HUES6 (cell line): ENCODE results near the gene RNF103.
A peak's percentile ranks its signal among the peaks of the same experiment; 100 is the strongest.

Experiments used
- H3K27ac ChIP-seq: 2 replicates; pipeline ENCODE4 v1.7.0; 2013; ENCODE audit warnings: low read depth, mild to moderate bottlenecking, low read length, inconsistent platforms
- H3K27me3 ChIP-seq: 2 replicates; pipeline ENCODE4 v1.6.1; 2013; ENCODE audit warnings: low read length; ENCODE audit not compliant: control insufficient read depth, insufficient read depth
- H3K36me3 ChIP-seq: 2 replicates; pipeline ENCODE4 v1.6.1; 2013; ENCODE audit warnings: low read length; ENCODE audit not compliant: control insufficient read depth, insufficient read depth
- H3K4me1 ChIP-seq: 2 replicates; pipeline ENCODE4 v1.6.1; 2013; ENCODE audit warnings: low read length; ENCODE audit not compliant: control insufficient read depth, insufficient read depth
- H3K4me3 ChIP-seq: 2 replicates; pipeline ENCODE4 v1.5.1; 2013; ENCODE audit warnings: low read depth, low read length
- H3K9ac ChIP-seq: one replicate; pipeline ENCODE4 v1.6.1; 2013; ENCODE audit warnings: mild to moderate bottlenecking, low read length
- H3K9me3 ChIP-seq: 2 replicates; pipeline ENCODE4 v1.6.1; 2013; ENCODE audit warnings: low read depth, low read length; ENCODE audit not compliant: control insufficient read depth, insufficient read depth

The RNF103 gene

DNA sequence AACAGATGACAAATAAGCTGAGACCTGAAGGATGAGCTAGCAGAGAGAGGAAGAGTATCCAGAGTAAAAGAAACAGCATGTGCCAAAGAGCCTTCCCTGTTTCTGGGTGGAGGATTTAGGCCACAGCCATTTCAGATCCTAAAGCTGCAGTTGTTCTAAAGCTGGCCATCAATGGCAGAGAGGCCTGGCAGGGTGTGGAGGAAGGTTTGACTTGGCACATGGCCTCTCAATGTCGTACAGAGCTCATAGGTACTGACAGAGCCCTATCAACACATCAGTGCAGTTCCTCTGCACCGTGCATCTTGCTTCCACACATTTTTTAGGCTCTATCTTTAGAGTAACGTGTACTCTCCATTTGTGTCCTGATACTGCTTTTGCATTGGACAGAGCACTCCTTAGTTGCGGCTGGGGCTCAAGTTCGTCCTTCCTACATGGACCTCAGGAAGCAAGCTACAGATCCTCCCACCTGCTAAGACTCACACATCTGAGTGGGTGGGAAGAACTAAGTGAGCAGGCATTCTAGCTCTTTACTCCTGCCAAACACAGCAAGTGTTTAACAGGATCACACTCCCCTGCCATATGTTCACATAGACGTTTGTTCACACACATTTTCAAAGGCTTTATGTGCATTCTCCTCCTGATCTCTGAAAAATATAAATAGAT is 57.4 kb downstream of the RNF103 start:
- H3K4me3 ChIP-seq = no peak overlapping the region
- H3K36me3 ChIP-seq = no peaks in the 10 kb centered on the region
- peaks cover 7% of the 10 kb centered on the region; the same call in 1 of the 2 replicates for H3K4me1 ChIP-seq
- peaks cover 4% of the 10 kb centered on the region; the same call in 1 of the 2 replicates for H3K27me3 ChIP-seq
- no peak overlapping the region for H3K27ac ChIP-seq
- H3K9ac ChIP-seq = no peak overlapping the region
- peaks cover 6% of the 10 kb centered on the region; the same call in 1 of the 2 replicates for H3K9me3 ChIP-seq

DNA sequence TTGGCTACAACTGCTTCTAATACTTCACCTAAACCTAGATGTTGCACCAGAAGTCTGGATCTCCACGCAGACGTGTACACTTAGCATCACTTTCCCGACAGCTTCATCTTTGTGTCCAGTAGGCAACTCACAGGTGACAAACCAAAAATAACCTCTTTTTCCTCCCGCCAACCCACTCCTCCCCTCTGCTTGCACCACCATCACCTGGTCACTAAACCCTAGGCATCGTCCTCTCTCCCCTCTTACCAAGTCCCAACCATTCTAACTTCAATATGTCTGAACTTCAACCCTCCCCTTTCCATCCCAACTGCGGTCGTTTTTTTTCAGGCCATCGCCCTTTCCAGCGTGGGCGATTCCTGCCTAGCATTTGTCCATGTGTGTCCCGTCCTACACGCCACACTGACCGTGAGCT is 60.0 kb downstream of the RNF103 start:
- peaks cover 6% of the 10 kb centered on the region; the same call in 1 of the 2 replicates for H3K9me3 ChIP-seq
- H3K27me3 ChIP-seq = peaks cover 4% of the 10 kb centered on the region; the same call in 1 of the 2 replicates
- no peak overlapping the region for H3K27ac ChIP-seq
- no peak overlapping the region for H3K9ac ChIP-seq
- H3K36me3 ChIP-seq = no peaks in the 10 kb centered on the region
- peak overlapping the region; percentile 90 for H3K4me3 ChIP-seq
- peaks cover 7% of the 10 kb centered on the region; the same call in 1 of the 2 replicates for H3K4me1 ChIP-seq

DNA sequence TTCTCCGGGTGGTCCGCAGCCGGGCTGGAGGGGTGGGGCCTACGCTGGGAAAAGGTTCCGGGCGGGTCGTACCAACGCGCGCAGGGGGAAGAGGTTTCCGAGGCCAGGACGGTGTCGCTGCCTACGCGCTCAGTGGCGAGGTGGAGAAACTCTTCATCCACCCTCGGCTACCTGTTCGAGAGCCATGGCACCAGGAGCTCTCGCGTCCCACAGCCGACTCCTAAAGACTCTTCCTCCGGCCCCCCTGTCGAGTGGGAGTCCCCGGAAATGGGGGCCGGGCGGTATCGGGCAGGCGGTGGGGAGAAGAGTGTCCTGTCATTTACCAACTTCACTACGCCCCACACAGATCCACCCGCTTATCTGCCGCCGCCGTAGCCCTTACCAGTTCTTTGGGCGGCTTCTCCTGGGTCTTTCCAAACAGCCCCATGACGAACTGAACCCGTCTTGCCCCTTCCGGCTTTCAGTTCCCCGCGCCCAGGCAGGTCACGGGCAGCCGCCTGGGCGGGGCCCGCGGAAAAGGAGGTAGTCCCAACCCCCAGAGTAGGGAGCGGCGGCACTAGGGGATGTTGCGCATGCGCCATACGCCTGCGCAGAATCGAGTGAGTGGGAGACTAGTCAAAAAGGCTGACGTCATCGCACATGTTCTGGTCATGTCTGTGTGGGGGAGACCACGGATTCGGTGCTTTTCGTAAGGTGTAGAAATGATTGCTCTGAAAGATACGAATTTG is 60.6 kb downstream of the RNF103 start, which contains the start of gene CHMP3:
Gene CHMP3, minus strand, starts transcription at position 522 of the 728 bp plus-strand sequence. Its CDS starts 95 bp downstream, at position 427.
- peaks cover 5% of the 10 kb centered on the region; the same call in 1 of the 2 replicates for H3K27me3 ChIP-seq
- peaks cover 7% of the 10 kb centered on the region; the same call in 1 of the 2 replicates for H3K4me1 ChIP-seq
- peak within 1 kb of the TSS; percentile 90 for H3K4me3 ChIP-seq

DNA sequence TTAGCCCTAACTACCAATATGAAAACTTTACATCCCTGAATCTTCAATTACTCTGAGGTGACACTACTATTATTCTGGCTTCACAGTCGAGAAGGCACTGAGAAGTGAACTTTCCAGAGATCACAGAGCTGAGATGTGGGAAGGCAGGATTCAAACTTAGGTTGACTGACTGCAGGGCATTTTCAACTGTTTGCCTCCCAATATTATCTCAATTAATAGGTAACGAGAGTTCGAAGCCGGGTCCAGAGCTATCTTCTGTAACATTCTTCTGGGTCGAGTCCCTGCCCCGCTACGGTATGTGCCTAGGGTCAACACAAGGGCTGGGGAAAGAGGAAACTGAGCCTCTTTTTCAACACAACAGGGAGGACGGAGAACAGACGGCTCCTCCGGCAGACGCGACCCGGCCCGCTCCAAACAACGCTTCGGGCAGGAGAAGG is 61.2 kb downstream of the RNF103 start:
- peak overlapping the region; percentile 90 for H3K4me3 ChIP-seq
- H3K36me3 ChIP-seq = no peaks in the 10 kb centered on the region
- peaks cover 6% of the 10 kb centered on the region; the same call in 1 of the 2 replicates for H3K9me3 ChIP-seq
- peak overlapping the region; percentile 99 for H3K9ac ChIP-seq
- H3K4me1 ChIP-seq = peaks cover 7% of the 10 kb centered on the region; the same call in 1 of the 2 replicates
- peaks cover 10% of the 10 kb centered on the region; the same call in 1 of the 2 replicates for H3K27me3 ChIP-seq
- peak overlapping the region; percentile 99 for H3K27ac ChIP-seq

More for the DNA sequence above, 60.6 kb downstream of the RNF103 start, which contains the start of gene CHMP3:
- peak within 1 kb of the TSS; percentile 99 for H3K9ac ChIP-seq
- H3K27ac ChIP-seq = peak within 1 kb of the TSS; percentile 99
- H3K36me3 ChIP-seq = no peaks in the 10 kb centered on the region
- peaks cover 6% of the 10 kb centered on the region; the same call in 1 of the 2 replicates for H3K9me3 ChIP-seq

DNA sequence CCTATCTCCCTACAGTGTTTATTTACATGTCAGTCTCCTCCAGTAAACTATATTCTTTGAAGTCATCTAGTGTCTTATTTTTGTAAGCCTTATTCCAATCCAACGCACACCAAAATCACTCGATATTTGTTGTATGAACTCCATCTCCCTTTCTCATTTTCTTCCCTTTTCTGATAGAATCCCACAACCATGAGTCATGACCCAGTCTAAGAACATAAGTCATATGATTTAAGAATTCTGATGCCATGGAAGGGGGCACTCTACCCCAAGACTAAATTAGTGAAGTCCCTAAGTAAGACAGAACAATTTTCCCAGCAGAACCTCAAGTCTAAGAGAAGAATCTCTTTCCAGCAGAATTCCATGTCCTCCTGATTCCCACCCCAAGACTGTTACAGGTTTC is 65.8 kb downstream of the RNF103 start:
- Histone ChIP-seq H3K9me3 (peaks cover 12% of the 10 kb centered on the region; the same call in 1 of the 2 replicates), H3K9ac (no peak overlapping the region), H3K27me3 (peaks cover 13% of the 10 kb centered on the region; the same call in 1 of the 2 replicates), H3K4me1 (peaks cover 4% of the 10 kb centered on the region; the same call in 1 of the 2 replicates), H3K4me3 (no peak overlapping the region), H3K36me3 (no peaks in the 10 kb centered on the region), H3K27ac (no peak overlapping the region)

DNA sequence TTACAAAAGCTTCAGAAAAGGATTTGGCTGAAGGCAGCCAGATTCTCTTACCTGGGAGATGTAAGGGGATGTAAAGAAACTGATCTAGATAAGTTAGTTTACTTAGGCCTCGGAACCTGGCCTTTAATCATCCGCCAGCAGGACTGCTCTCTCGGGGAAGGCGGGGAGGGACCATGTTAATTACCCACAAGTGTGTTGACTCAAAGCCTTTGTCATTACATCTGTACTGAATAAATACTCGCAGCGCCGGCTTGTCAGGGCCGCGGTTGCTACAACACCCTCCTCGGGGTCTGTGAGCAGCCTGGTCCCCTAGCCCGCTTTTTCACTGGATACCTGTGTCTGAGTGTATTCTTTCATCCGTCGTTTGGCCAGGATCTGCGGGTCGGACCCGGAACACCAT is 67.2 kb downstream of the RNF103 start:
- Histone ChIP-seq H3K27ac (no peak overlapping the region), H3K4me1 (no peaks in the 10 kb centered on the region), H3K36me3 (no peaks in the 10 kb centered on the region), H3K4me3 (no peak overlapping the region), H3K27me3 (peaks cover 13% of the 10 kb centered on the region; the same call in 1 of the 2 replicates), H3K9ac (no peak overlapping the region), H3K9me3 (peaks cover 25% of the 10 kb centered on the region)
